PC-9 (cell line): Measurements from ENCODE around the gene INSYN1. TPM values are rescaled to one million over a fixed set of nuclear protein-coding genes. Genes with fewer than 3 reads are reported as not detected.

Experiments
- BruUV-seq: library from RNA; stranded (reverse); fragments of 400-500 nt; replicated peaks from 2 replicates; lab custom pipeline; 2021; lab: Mats Ljungman, UMichigan
- CTCF ChIA-PET: fragments of 300-600 bp; sonication (Branson Sonifier 250); formaldehyde crosslinking; loops from one replicate; lab custom pipeline; 2022; ENCODE audit warnings: antibody characterized with exemption; lab: Charles Lee
- POLR2A ChIA-PET: fragments of 300-600 bp; sonication (Branson Sonifier 250); formaldehyde crosslinking; loops from one replicate; lab custom pipeline; 2022; ENCODE audit warnings: antibody characterized with exemption; ENCODE audit not compliant: unreplicated experiment; lab: Charles Lee
- DNase-seq, 2 experiments: peaks; one replicate each; pipeline versions ENCODE4 v3.0.0 to v3.0.0-alpha.2; 2015 to 2022; ENCODE audit warnings: mixed read lengths in 1 of 2
- H2AFZ ChIP-seq: fragments of 200-600 bp; sonication (generic); 2 replicates; pipeline ENCODE4 v1.8.1; 2017; ENCODE audit warnings: antibody characterized with exemption
- H3F3A ChIP-seq: fragments of 200-600 bp; sonication (generic); 2 replicates; pipeline ENCODE4 v1.8.1; 2017; ENCODE audit warnings: antibody characterized with exemption, mild to moderate bottlenecking, low read depth; ENCODE audit not compliant: insufficient read depth
- H3K27ac ChIP-seq: fragments of 200-600 bp; sonication (generic); 2 replicates; pipeline ENCODE4 v1.6.1; 2016; ENCODE audit warnings: mixed run types
- H3K27me3 ChIP-seq: fragments of 200-600 bp; sonication (generic); 2 replicates; pipeline ENCODE4 v1.6.1; 2016; ENCODE audit warnings: low read depth, mixed run types; ENCODE audit not compliant: insufficient read depth
- H3K36me3 ChIP-seq: fragments of 200-600 bp; sonication (generic); 2 replicates; pipeline ENCODE4 v1.6.1; 2016; ENCODE audit warnings: low read depth, mixed run types
- H3K4me1 ChIP-seq: fragments of 200-600 bp; sonication (generic); replicated peaks from 2 replicates; pipeline ENCODE4 v1.6.1; 2016; ENCODE audit warnings: mixed run types; ENCODE audit not compliant: insufficient read depth
- H3K4me2 ChIP-seq: fragments of 200-600 bp; sonication (generic); 2 replicates; pipeline ENCODE4 v1.6.1; 2017; ENCODE audit warnings: mixed run types
- H3K4me3 ChIP-seq: fragments of 200-600 bp; sonication (generic); 2 replicates; pipeline ENCODE4 v1.6.1; 2016; ENCODE audit warnings: mixed run types
- H3K79me2 ChIP-seq: fragments of 200-600 bp; sonication (generic); 2 replicates; pipeline ENCODE4 v1.6.1; 2017; ENCODE audit warnings: low read depth, mixed run types
- H3K9me2 ChIP-seq: fragments of 200-600 bp; sonication (generic); 2 replicates; pipeline ENCODE4 v1.8.1; 2017; ENCODE audit warnings: mild to moderate bottlenecking; ENCODE audit not compliant: insufficient read depth
- H3K9me3 ChIP-seq: fragments of 200-600 bp; sonication (generic); 2 replicates; pipeline ENCODE4 v1.8.1; 2016; ENCODE audit warnings: low read depth; ENCODE audit not compliant: insufficient read depth
- H4K20me1 ChIP-seq: fragments of 200-600 bp; sonication (generic); 2 replicates; pipeline ENCODE4 v1.8.1; 2017; ENCODE audit not compliant: insufficient read depth
- EZH2 ChIP-seq: fragments of 200-600 bp; sonication (generic); IDR thresholded peaks from 2 replicates; pipeline ENCODE4 v1.8.0; 2017; ENCODE audit warnings: antibody characterized with exemption, low read depth
- intact Hi-C: fragments of 100-400 bp; cut with micrococcal nuclease; formaldehyde crosslinking; loops from one replicate; pipeline ENCODE4 v1.10.0; 2022; ENCODE audit not compliant: unreplicated experiment
- total RNA-seq: library from RNA; stranded (reverse); gene quantifications from 2 replicates; pipeline ENCODE4 v1.2.3, GENCODE V29; 2021
- TF ChIP-seq, protein P1 (sequence below): fragments of 200-600 bp; sonication (generic); conservative IDR thresholded peaks from 2 replicates; pipeline ENCODE4 v1.6.1; 2017; ENCODE audit warnings: mixed run types, antibody characterized with exemption, mild to moderate bottlenecking, moderate library complexity

Gene INSYN1
- total RNA-seq, 1 experiment from 2014 or later: not detected

DNA sequence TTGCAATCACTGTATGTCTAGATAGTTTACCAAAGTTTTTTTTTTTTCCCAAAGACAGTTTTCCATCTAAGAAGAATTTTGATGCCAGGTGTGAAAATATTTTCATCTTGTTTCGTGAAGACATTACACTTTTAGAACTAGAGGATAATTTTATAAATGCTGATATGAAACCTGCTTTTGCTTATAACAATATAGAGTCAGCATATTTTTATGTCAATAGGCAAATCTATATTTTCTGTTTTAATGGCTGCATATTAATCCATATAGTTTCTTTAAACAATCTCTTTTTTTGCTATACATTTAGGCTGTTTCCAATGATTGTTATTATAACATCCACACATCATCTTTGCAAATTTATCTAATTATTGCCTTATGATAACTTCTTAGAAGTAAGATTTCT is 12.6 kb upstream of the INSYN1 start:
- Histone ChIP-seq H3F3A (no peaks in the 10 kb centered on the region), H3K27ac (no peak overlapping the region), H3K79me2 (no peaks in the 10 kb centered on the region), H2AFZ (no peak overlapping the region), H4K20me1 (no peaks in the 10 kb centered on the region), H3K9me3 (no peaks in the 10 kb centered on the region), H3K27me3 (peaks cover 77% of the 10 kb centered on the region), H3K4me1 (no peaks in the 10 kb centered on the region), H3K9me2 (no peaks in the 10 kb centered on the region), H3K36me3 (no peaks in the 10 kb centered on the region), H3K4me3 (no peak overlapping the region), H3K4me2 (no peak overlapping the region)
- no TSS peak for BruUV-seq
- intact Hi-C loops: no loop called here
- ChIA-PET CTCF (no interaction called here), POLR2A (no interaction called here)
- no peak for TF ChIP-seq EZH2
- TF ChIP-seq, protein P1, sequence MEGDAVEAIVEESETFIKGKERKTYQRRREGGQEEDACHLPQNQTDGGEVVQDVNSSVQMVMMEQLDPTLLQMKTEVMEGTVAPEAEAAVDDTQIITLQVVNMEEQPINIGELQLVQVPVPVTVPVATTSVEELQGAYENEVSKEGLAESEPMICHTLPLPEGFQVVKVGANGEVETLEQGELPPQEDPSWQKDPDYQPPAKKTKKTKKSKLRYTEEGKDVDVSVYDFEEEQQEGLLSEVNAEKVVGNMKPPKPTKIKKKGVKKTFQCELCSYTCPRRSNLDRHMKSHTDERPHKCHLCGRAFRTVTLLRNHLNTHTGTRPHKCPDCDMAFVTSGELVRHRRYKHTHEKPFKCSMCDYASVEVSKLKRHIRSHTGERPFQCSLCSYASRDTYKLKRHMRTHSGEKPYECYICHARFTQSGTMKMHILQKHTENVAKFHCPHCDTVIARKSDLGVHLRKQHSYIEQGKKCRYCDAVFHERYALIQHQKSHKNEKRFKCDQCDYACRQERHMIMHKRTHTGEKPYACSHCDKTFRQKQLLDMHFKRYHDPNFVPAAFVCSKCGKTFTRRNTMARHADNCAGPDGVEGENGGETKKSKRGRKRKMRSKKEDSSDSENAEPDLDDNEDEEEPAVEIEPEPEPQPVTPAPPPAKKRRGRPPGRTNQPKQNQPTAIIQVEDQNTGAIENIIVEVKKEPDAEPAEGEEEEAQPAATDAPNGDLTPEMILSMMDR: no peak
- DNase-seq: no peak

- CTCF ChIA-PET: interaction anchor here (0.5 kb wide), 1 partner anchor 141 kb away, joined by 9 read pairs; no protein-coding TSS in a partner anchor
Measured at GRCh38 chr15:73763931-73764330, 10.8 kb upstream of the INSYN1 start.

GRCh38 chr15:73760330-73761329 is 7.5 kb upstream of the INSYN1 start:
- TF ChIP-seq, protein P1: no peak
- TF ChIP-seq EZH2: no peak

More at GRCh38 chr15:73763931-73764330, 10.8 kb upstream of the INSYN1 start:
- no peaks in the 10 kb centered on the region for H3F3A ChIP-seq
- H3K4me1 ChIP-seq: no peaks in the 10 kb centered on the region
- no peaks in the 10 kb centered on the region for H4K20me1 ChIP-seq
- no peaks in the 10 kb centered on the region for H3K36me3 ChIP-seq
- H3K27me3 ChIP-seq: peaks cover 79% of the 10 kb centered on the region
- POLR2A ChIA-PET: no interaction called here
- H3K79me2 ChIP-seq: no peaks in the 10 kb centered on the region
- BruUV-seq: no TSS peak
- no peak overlapping the region for H2AFZ ChIP-seq
- no peak for TF ChIP-seq EZH2
- TF ChIP-seq, protein P1: no peak
- H3K9me3 ChIP-seq: no peaks in the 10 kb centered on the region
- intact Hi-C loops: no loop called here
- no peak overlapping the region for H3K4me3 ChIP-seq
- no peaks in the 10 kb centered on the region for H3K9me2 ChIP-seq
- H3K4me2 ChIP-seq: no peak overlapping the region
- H3K27ac ChIP-seq: no peak overlapping the region
- DNase-seq: no peak

More at GRCh38 chr15:73760330-73761329, 7.5 kb upstream of the INSYN1 start:
- intact Hi-C loops: no loop called here
- BruUV-seq: no TSS peak
- Histone ChIP-seq H2AFZ (no peak overlapping the region), H3K4me3 (no peak overlapping the region), H4K20me1 (no peaks in the 10 kb centered on the region), H3K9me3 (no peaks in the 10 kb centered on the region), H3K4me2 (no peak overlapping the region), H3K79me2 (no peaks in the 10 kb centered on the region), H3K27ac (no peak overlapping the region), H3K36me3 (no peaks in the 10 kb centered on the region), H3K4me1 (no peaks in the 10 kb centered on the region), H3K9me2 (no peaks in the 10 kb centered on the region), H3F3A (no peaks in the 10 kb centered on the region), H3K27me3 (peaks cover 84% of the 10 kb centered on the region)
- DNase-seq: no peak
- CTCF ChIA-PET: no interaction called here
- POLR2A ChIA-PET: no interaction called here
